HAP-1 (cell line): ENCODE results near the gene FADS1.

ENCODE experiments used
- DNase-seq, 2 experiments: peaks; one replicate each; pipeline ENCODE4 v3.0.0-alpha.2; 2016 to 2020; ENCODE audit warnings: low spot score in 2 of 2
- H3K27me3 ChIP-seq: fragments of 250-450 bp; sonication (Bioruptor Pico); 2 replicates; pipeline ENCODE4 v1.5.1; 2020; ENCODE audit warnings: low read depth, mild to moderate bottlenecking, moderate library complexity
- H3K36me3 ChIP-seq: fragments of 250-450 bp; sonication (Bioruptor Pico); replicated peaks from 2 replicates; pipeline ENCODE4 v1.5.1; 2020; ENCODE audit warnings: mild to moderate bottlenecking
- H3K4me1 ChIP-seq: fragments of 250-450 bp; sonication (Bioruptor Pico); 2 replicates; pipeline ENCODE4 v1.5.1; 2020; ENCODE audit warnings: mild to moderate bottlenecking
- H3K4me3 ChIP-seq: fragments of 250-450 bp; sonication (Bioruptor Pico); 2 replicates; pipeline ENCODE4 v1.5.1; 2020; ENCODE audit warnings: mild to moderate bottlenecking, moderate library complexity
- H3K9me3 ChIP-seq: fragments of 250-450 bp; sonication (Bioruptor Pico); 2 replicates; pipeline ENCODE4 v1.5.1; 2020; ENCODE audit warnings: mild to moderate bottlenecking, moderate library complexity
- in situ Hi-C: fragments of 300-500 bp; cut with MboI; formaldehyde crosslinking; loops from 3 replicates; pipeline ENCODE4 v1.14.3; 2020; ENCODE audit warnings: low sequenced_read_pairs, inconsistent platforms, mixed read lengths

The FADS1 gene

DNA sequence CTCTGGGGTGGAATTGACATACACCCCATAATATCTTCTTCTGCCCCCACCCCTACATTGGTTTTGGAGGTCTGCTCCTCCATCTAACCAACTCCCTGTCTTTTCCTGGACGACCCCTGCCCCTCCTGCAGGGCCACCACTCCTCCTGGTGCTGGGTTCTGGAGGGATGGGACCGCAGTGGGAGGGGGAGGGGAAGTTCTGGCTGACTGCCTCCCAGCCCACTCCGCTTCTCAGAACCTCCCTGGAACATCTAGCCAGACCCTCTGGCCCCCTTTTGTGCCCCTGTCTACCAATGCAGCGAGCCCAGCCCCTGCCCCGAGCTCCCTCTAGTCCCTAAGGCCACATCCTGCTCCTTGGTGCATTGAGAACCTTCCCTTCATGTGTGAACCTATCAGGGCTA, 63.1 kb downstream of the FADS1 start:
- Histone ChIP-seq H3K9me3 (no peaks in the 10 kb centered on the region), H3K27me3 (no peaks in the 10 kb centered on the region), H3K4me3 (no peak overlapping the region), H3K36me3 (no peaks in the 10 kb centered on the region), H3K4me1 (peaks cover 3% of the 10 kb centered on the region)
- DNase-seq, result no peak
- in situ Hi-C loops, result no loop called here

DNA sequence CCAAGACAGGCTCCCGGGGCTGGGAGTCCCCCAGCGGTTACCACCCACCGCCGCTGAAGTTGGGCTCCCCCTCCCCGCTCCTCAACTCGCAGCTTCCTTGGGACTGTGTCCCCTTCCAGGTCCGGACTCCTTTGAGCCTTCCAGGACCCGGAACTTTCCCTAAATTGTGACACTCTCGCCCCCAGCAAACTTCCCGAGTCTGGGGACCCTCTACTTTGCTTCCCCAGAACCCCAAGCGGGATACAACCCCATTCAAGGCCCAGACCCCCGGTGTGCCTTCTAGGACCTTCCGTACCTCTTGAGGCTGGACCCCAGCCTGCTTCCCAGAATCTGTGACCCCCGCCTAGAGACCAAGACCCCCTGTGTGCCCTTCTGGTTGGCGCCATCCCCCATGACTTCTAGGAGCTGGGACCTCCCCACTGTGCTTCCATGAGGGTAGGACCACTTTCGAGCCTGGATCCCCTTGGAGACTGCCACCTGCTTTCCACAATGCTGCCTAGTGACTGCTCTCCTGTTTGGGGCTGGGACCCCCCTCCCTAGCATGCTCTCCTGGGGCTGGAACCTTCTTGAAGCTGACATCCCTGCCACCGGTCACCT, 63.8 kb downstream of the FADS1 start:
- Histone ChIP-seq H3K4me3 (peak overlapping the region; percentile 43), H3K4me1 (peaks cover 3% of the 10 kb centered on the region), H3K36me3 (no peaks in the 10 kb centered on the region), H3K9me3 (no peaks in the 10 kb centered on the region), H3K27me3 (no peaks in the 10 kb centered on the region)
- DNase-seq, result no peak
- in situ Hi-C loops, result no loop called here

- Histone ChIP-seq H3K4me3 (peak within 1 kb of the TSS; percentile 43), H3K36me3 (no peaks in the 10 kb centered on the region), H3K9me3 (no peaks in the 10 kb centered on the region), H3K4me1 (peaks cover 3% of the 10 kb centered on the region), H3K27me3 (no peaks in the 10 kb centered on the region)
- in situ Hi-C loops, result no loop called here
- DNase-seq, result peak; percentile 21 to 77
Observed at GRCh38 chr11:61752117-61752924, 64.5 kb downstream of the FADS1 start, which contains the start of gene MYRF. Gene MYRF, plus strand, starts transcription at chr11:61752636. Its CDS starts 109 bp downstream, at chr11:61752745.

DNA sequence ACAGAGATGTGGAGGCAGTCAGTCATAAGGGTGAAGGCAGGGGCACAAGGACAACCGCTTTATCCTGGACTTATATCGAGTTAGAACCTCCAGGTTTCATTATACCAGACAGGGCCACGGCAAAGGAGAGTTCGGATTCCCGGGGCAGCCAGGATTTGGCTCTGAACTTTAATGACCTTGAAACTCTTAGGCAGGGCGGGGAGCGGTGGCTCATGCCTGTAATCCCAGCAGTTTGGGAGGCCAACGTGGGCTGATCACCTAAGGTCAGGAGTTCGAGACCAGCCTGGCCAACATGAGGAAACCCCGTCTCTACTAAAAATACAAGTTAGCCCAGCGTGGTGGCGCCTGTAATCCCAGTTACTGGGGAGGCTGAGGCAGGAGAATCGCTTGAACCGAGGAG, 65.4 kb downstream of the FADS1 start:
- H3K4me1 ChIP-seq, result peaks cover 3% of the 10 kb centered on the region

GRCh38 chr11:61750631-61751273, 66.1 kb downstream of the FADS1 start:
- H3K36me3 ChIP-seq, result no peaks in the 10 kb centered on the region
- H3K9me3 ChIP-seq, result no peaks in the 10 kb centered on the region
- H3K4me3 ChIP-seq, result no peak overlapping the region
- peaks cover 3% of the 10 kb centered on the region for H3K4me1 ChIP-seq
- in situ Hi-C loops, result no loop called here
- no peaks in the 10 kb centered on the region for H3K27me3 ChIP-seq
- no peak for DNase-seq

More for the DNA sequence above, 65.4 kb downstream of the FADS1 start:
- Histone ChIP-seq H3K27me3 (no peaks in the 10 kb centered on the region), H3K36me3 (no peaks in the 10 kb centered on the region), H3K4me3 (no peak overlapping the region), H3K9me3 (no peaks in the 10 kb centered on the region)
- in situ Hi-C loops, result no loop called here
- DNase-seq, result no peak
